Uterus (tissue), 2 donors: ENCODE results near the gene MSI2.

Experiments
- POLR2A ChIP-seq, 2 donors: fragments of 450-650 bp; IDR thresholded peaks; one replicate each; pipeline ENCODE4 v1.6.1; 2016; ENCODE audit warnings: antibody characterized with exemption in 2 of 2, mild to moderate bottlenecking in 1 of 2, moderate library complexity in 1 of 2
- TF ChIP-seq, protein P1 (sequence below), 4 experiments: fragments of 200-600 bp in 2 of 4; fragments of 450-650 bp in 2 of 4; sonication (generic) in 2 of 4; IDR thresholded peaks; one replicate each; pipeline ENCODE4 v1.5.1; 2016 to 2019; ENCODE audit warnings: antibody characterized with exemption in 4 of 4, mild to moderate bottlenecking in 2 of 4, moderate library complexity in 1 of 4

DNA sequence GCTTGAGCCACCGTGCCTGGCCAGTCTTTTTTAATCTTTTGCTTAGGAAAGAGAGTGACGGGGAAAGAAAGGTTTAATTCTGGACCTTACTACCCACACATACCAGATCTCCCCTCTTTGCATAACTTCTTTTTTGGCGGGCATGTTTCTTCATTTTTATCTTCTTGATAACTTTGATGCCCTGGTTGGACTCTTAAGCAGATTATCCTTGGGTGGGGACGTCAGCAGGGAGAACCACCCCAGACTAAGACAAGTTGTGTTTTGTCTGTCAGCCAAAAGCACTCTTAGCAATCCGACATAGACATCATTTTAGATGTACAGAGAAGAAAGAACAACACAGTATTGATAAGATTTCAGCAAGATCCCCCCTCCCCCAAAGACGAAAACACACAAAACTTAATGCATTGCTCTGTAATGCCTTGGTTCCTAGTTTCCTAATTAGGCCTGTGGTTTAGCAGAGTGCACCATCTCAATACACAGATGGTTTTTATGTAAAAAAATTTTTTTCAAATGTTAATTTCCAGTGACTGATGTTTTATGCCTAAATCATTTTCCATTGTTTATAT lies 99.9 kb downstream of the MSI2 start:
- TF ChIP-seq, protein P1, sequence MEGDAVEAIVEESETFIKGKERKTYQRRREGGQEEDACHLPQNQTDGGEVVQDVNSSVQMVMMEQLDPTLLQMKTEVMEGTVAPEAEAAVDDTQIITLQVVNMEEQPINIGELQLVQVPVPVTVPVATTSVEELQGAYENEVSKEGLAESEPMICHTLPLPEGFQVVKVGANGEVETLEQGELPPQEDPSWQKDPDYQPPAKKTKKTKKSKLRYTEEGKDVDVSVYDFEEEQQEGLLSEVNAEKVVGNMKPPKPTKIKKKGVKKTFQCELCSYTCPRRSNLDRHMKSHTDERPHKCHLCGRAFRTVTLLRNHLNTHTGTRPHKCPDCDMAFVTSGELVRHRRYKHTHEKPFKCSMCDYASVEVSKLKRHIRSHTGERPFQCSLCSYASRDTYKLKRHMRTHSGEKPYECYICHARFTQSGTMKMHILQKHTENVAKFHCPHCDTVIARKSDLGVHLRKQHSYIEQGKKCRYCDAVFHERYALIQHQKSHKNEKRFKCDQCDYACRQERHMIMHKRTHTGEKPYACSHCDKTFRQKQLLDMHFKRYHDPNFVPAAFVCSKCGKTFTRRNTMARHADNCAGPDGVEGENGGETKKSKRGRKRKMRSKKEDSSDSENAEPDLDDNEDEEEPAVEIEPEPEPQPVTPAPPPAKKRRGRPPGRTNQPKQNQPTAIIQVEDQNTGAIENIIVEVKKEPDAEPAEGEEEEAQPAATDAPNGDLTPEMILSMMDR (IDR thresholded peaks at IDR 0.05) = no peak
- no peak for TF ChIP-seq POLR2A (IDR thresholded peaks at IDR 0.05)
